RWPE2 (cell line): ENCODE results near the gene RPE.

ENCODE experiments used
- ATAC-seq: fragments of 200-7000 bp; cut with Tn5 transposase; 3 replicates; pipeline ENCODE4 v1.9.1; 2021; ENCODE audit warnings: low read depth
- DNase-seq: peaks from one replicate; pipeline ENCODE4 v3.0.0-alpha.2; 2020; ENCODE audit warnings: low spot score
- H3K27ac ChIP-seq: fragments of 450-650 bp; 2 replicates; pipeline ENCODE4 v1.5.1; 2017; ENCODE audit warnings: mild to moderate bottlenecking; ENCODE audit not compliant: poor library complexity, severe bottlenecking
- H3K27me3 ChIP-seq: fragments of 250-450 bp; sonication (Bioruptor Pico); 2 replicates; pipeline ENCODE4 v1.5.1; 2021; ENCODE audit warnings: mild to moderate bottlenecking, moderate library complexity; ENCODE audit not compliant: insufficient read depth, poor library complexity, severe bottlenecking
- H3K36me3 ChIP-seq: fragments of 250-450 bp; sonication (Bioruptor Pico); 2 replicates; pipeline ENCODE4 v1.5.1; 2020; ENCODE audit warnings: low read depth, mild to moderate bottlenecking, moderate library complexity
- H3K4me1 ChIP-seq: fragments of 250-450 bp; sonication (Bioruptor Pico); 2 replicates; pipeline ENCODE4 v1.5.1; 2021; ENCODE audit warnings: mild to moderate bottlenecking, moderate library complexity; ENCODE audit not compliant: insufficient read depth, poor library complexity, severe bottlenecking
- H3K4me3 ChIP-seq: fragments of 250-450 bp; sonication (Bioruptor Pico); 2 replicates; pipeline ENCODE4 v1.5.1; 2021; ENCODE audit warnings: mild to moderate bottlenecking, moderate library complexity; ENCODE audit not compliant: severe bottlenecking
- H3K9me3 ChIP-seq: fragments of 250-450 bp; sonication (Bioruptor Pico); 2 replicates; pipeline ENCODE4 v1.5.1; 2021; ENCODE audit warnings: mild to moderate bottlenecking, moderate library complexity; ENCODE audit not compliant: severe bottlenecking
- CTCF ChIP-seq: fragments of 450-650 bp; IDR thresholded peaks from one replicate; pipeline ENCODE4 v1.5.1; 2017; ENCODE audit warnings: mild to moderate bottlenecking, moderate library complexity; ENCODE audit not compliant: poor library complexity, severe bottlenecking

The RPE gene

DNA sequence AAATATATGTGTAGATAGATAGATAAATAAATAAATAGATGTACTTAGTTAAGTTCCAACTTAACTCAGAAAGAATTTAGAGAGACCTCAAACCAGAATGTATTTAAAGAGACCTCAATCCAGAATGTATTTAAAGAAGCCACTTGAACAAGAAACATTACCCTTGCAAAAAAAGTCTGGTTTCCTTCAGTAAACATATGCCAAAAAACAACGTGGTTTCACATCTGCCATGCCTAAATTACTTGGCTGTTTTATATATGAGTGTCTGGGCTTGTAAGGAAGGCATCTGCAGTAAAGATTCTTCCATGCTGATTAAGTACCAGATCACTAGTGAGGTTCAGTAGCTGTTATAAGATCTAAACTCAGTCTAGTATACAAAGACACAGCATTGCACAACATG, 29.1 kb upstream of the RPE start:
- no peaks in the 10 kb centered on the region for H3K9me3 ChIP-seq
- H3K27ac ChIP-seq = no peak overlapping the region
- no peaks in the 10 kb centered on the region for H3K27me3 ChIP-seq
- no peak for ATAC-seq
- no peak for TF ChIP-seq CTCF
- no peak overlapping the region for H3K4me3 ChIP-seq
- no peak for DNase-seq
- no peaks in the 10 kb centered on the region for H3K36me3 ChIP-seq
- no peaks in the 10 kb centered on the region for H3K4me1 ChIP-seq

GRCh38 chr2:209974576-209974975, 27.9 kb upstream of the RPE start:
- Histone ChIP-seq H3K4me3 (no peak overlapping the region), H3K9me3 (no peaks in the 10 kb centered on the region), H3K36me3 (no peaks in the 10 kb centered on the region), H3K27ac (no peak overlapping the region), H3K27me3 (no peaks in the 10 kb centered on the region), H3K4me1 (no peaks in the 10 kb centered on the region)
- no peak for TF ChIP-seq CTCF
- ATAC-seq = peak; percentile 59; the same call in 2 of the 3 replicates
- DNase-seq = no peak

DNA sequence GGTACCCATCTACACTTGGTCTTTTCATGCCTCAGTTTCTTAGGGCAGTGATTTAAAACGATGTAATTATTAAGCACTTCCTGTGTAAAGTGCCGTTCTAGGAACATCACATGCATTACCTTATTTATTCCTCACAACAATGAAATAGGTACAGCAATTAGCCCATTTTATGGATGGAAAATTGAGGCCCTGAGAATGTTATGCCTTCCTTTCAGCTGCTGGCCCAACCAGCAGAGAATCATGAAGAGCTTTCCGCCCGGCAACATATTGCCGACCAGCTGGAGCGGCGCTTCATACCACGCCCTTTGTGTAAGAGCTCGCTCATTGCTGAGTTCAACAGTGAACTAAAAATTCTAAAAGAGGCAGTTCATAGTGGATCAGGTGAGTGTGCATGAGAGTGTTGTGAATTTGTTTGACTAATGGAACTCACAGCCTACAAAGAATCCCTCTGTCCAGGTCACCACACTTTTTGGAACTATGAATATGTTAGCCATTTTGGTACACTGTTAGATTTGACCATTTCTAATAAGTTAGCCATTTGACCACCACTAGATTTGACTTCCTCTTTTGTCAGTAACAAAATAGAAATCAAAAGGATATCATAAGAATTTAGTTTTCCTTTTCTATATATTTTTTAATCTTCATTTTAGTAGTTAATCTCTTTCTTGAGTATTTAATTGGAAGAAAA, 25.6 kb upstream of the RPE start:
- no peaks in the 10 kb centered on the region for H3K36me3 ChIP-seq
- H3K9me3 ChIP-seq = no peaks in the 10 kb centered on the region
- no peaks in the 10 kb centered on the region for H3K4me1 ChIP-seq
- H3K27me3 ChIP-seq = no peaks in the 10 kb centered on the region
- no peak overlapping the region for H3K27ac ChIP-seq
- ATAC-seq = no peak
- no peak for TF ChIP-seq CTCF
- DNase-seq = no peak
- H3K4me3 ChIP-seq = no peak overlapping the region

- Histone ChIP-seq H3K4me1 (no peaks in the 10 kb centered on the region), H3K27ac (no peak overlapping the region), H3K27me3 (no peaks in the 10 kb centered on the region), H3K4me3 (no peak overlapping the region), H3K36me3 (no peaks in the 10 kb centered on the region), H3K9me3 (no peaks in the 10 kb centered on the region)
- ATAC-seq = no peak
- TF ChIP-seq CTCF = peak; percentile 72
- DNase-seq = no peak
These were observed 24.8 kb upstream of the RPE start for GRCh38 chr2:209977386-209978239.

- TF ChIP-seq CTCF = no peak
- Histone ChIP-seq H3K4me3 (no peak overlapping the region), H3K9me3 (no peaks in the 10 kb centered on the region), H3K27me3 (no peaks in the 10 kb centered on the region), H3K27ac (no peak overlapping the region), H3K4me1 (no peaks in the 10 kb centered on the region), H3K36me3 (no peaks in the 10 kb centered on the region)
- ATAC-seq = no peak
- no peak for DNase-seq
These were observed 18.1 kb upstream of the RPE start for GRCh38 chr2:209984291-209984690.
